H1 (cell line): ENCODE measurements around the gene HSD17B2. TPM values are rescaled to one million over a fixed set of nuclear protein-coding genes. Genes with fewer than 3 reads are reported as not detected.

Experiments used
- CTCF ChIA-PET: fragments of 300-600 bp; sonication (Branson Sonifier 250); formaldehyde crosslinking; loops from one replicate; lab custom pipeline; 2021; ENCODE audit not compliant: partially characterized antibody; lab: Charles Lee
- POLR2A ChIA-PET: fragments of 300-600 bp; sonication (Branson Sonifier 250); formaldehyde crosslinking; loops from one replicate; lab custom pipeline; 2021; ENCODE audit warnings: inconsistent platforms; ENCODE audit not compliant: partially characterized antibody; lab: Charles Lee
- DNase-seq, 2 experiments: peaks; one replicate each; pipeline versions ENCODE4 v3.0.0 to v3.0.0-alpha.2; 2010 to 2022; ENCODE audit warnings: low spot score in 2 of 2, low read depth in 1 of 2, mixed read lengths in 1 of 2
- FAIRE-seq: peaks from 2 replicates; lab custom pipeline; 2011; peaks lifted over from hg19 to GRCh38; lab: Jason Lieb, UNC
- H2AFZ ChIP-seq: 2 replicates; pipeline ENCODE4 v1.8.1; 2012; ENCODE audit warnings: low read length, inconsistent platforms
- H2AK5ac ChIP-seq: 2 replicates; pipeline ENCODE4 v1.6.1; 2013; ENCODE audit warnings: low read depth, low read length
- H2BK120ac ChIP-seq: replicated peaks from 2 replicates; pipeline ENCODE3; 2013; ENCODE audit warnings: low read depth, low read length, inconsistent platforms
- H2BK12ac ChIP-seq: 2 replicates; pipeline ENCODE4 v1.6.1; 2013; ENCODE audit warnings: low read depth, low read length
- H2BK15ac ChIP-seq: 2 replicates; pipeline ENCODE4 v1.6.1; 2013; ENCODE audit warnings: low read length
- H2BK20ac ChIP-seq: 2 replicates; pipeline ENCODE4 v1.6.1; 2013; ENCODE audit warnings: low read length
- H2BK5ac ChIP-seq: 2 replicates; pipeline ENCODE4 v1.6.1; 2013; ENCODE audit warnings: low read depth, low read length
- H3K14ac ChIP-seq: 2 replicates; pipeline ENCODE4 v1.6.1; 2013; ENCODE audit warnings: inconsistent platforms; ENCODE audit not compliant: insufficient read length
- H3K18ac ChIP-seq: 2 replicates; pipeline ENCODE4 v1.6.1; 2013; ENCODE audit warnings: low read length; ENCODE audit errors: extremely low read depth
- H3K23ac ChIP-seq: 2 replicates; pipeline ENCODE4 v1.6.1; 2013; ENCODE audit warnings: inconsistent platforms; ENCODE audit not compliant: insufficient read length
- H3K23me2 ChIP-seq: 2 replicates; pipeline ENCODE4 v1.6.1; 2013; ENCODE audit warnings: low read depth, low read length
- H3K27ac ChIP-seq: 2 replicates; pipeline ENCODE4 v1.6.1; 2011; ENCODE audit warnings: low read depth, low read length, inconsistent platforms
- H3K27me3 ChIP-seq, 4 experiments: replicated peaks in 1 of 4; 1 replicate in 1 of 4; 2 replicates in 3 of 4; pipeline versions ENCODE4 v1.6.1 to v1.8.1; 2011 to 2013; ENCODE audit warnings: low read length in 3 of 4, mild to moderate bottlenecking in 3 of 4, inconsistent platforms in 2 of 4, mixed read lengths in 2 of 4, moderate library complexity in 1 of 4; ENCODE audit not compliant: control insufficient read depth in 3 of 4, insufficient read depth in 3 of 4; ENCODE audit errors: extremely low read depth in 1 of 4
- H3K36me3 ChIP-seq, 4 experiments: 2 replicates each; pipeline versions ENCODE4 v1.6.1 to v1.8.1; 2011 to 2013; ENCODE audit warnings: mild to moderate bottlenecking in 4 of 4, low read length in 3 of 4, moderate library complexity in 2 of 4, control low read depth in 1 of 4, inconsistent platforms in 1 of 4; ENCODE audit not compliant: insufficient read depth in 4 of 4, control insufficient read depth in 2 of 4
- H3K4ac ChIP-seq: replicated peaks from 2 replicates; pipeline ENCODE3; 2013; ENCODE audit warnings: low read length, low read depth, mixed read lengths, inconsistent platforms; ENCODE audit not compliant: insufficient read length
- H3K4me1 ChIP-seq, 4 experiments: replicated peaks in 1 of 4; 1 replicate in 1 of 4; 2 replicates in 3 of 4; pipeline versions ENCODE4 v1.6.1 to v1.8.1; 2011 to 2013; ENCODE audit warnings: low read length in 3 of 4, inconsistent platforms in 2 of 4, mixed read lengths in 1 of 4; ENCODE audit not compliant: insufficient read depth in 4 of 4, control insufficient read depth in 3 of 4
- H3K4me2 ChIP-seq, 2 experiments: 2 replicates each; pipeline versions ENCODE4 v1.6.1 to v1.8.1; 2011 to 2013; ENCODE audit warnings: low read depth in 2 of 2, low read length in 2 of 2, control low read depth in 1 of 2, inconsistent platforms in 1 of 2, mild to moderate bottlenecking in 1 of 2; ENCODE audit not compliant: insufficient read depth in 1 of 2
- H3K4me3 ChIP-seq, 4 experiments: fragments of 200-600, 300-600 bp in 1 of 4; sonication (generic), shearing (Covaris generic), sonication (Bioruptor Twin) in 1 of 4; 2 replicates each; pipeline versions ENCODE4 v1.5.1 to v1.8.1; 2011 to 2016; ENCODE audit warnings: low read length in 4 of 4, low read depth in 3 of 4, control low read depth in 2 of 4, inconsistent platforms in 2 of 4, mild to moderate bottlenecking in 2 of 4, mixed read lengths in 1 of 4, moderate library complexity in 1 of 4; ENCODE audit not compliant: insufficient read depth in 2 of 4; ENCODE audit errors: extremely low read depth in 1 of 4
- H3K56ac ChIP-seq: replicated peaks from 2 replicates; pipeline ENCODE3; 2013; ENCODE audit warnings: low read depth, mild to moderate bottlenecking, mixed read lengths, low read length, inconsistent platforms; ENCODE audit not compliant: insufficient read length
- H3K79me1 ChIP-seq: 2 replicates; pipeline ENCODE4 v1.6.1; 2013; ENCODE audit warnings: low read depth, low read length, control low read depth
- H3K79me2 ChIP-seq, 2 experiments: 2 replicates each; pipeline versions ENCODE4 v1.6.1 to v1.8.1; 2012 to 2013; ENCODE audit warnings: low read length in 2 of 2, mild to moderate bottlenecking in 2 of 2, inconsistent platforms in 1 of 2; ENCODE audit not compliant: insufficient read depth in 2 of 2, control insufficient read depth in 1 of 2
- H3K9ac ChIP-seq, 4 experiments: replicated peaks in 1 of 4; 1 replicate in 1 of 4; 2 replicates in 3 of 4; pipeline versions ENCODE4 v1.6.1 to v1.8.1; 2011 to 2013; ENCODE audit warnings: low read depth in 3 of 4, low read length in 3 of 4, control low read depth in 2 of 4, mild to moderate bottlenecking in 2 of 4, moderate library complexity in 2 of 4, inconsistent platforms in 1 of 4; ENCODE audit errors: extremely low read depth in 1 of 4
- H3K9me3 ChIP-seq, 2 experiments: 2 replicates each; pipeline versions ENCODE4 v1.6.1 to v1.8.1; 2012 to 2013; ENCODE audit warnings: mild to moderate bottlenecking in 2 of 2, moderate library complexity in 2 of 2, control low read depth in 1 of 2, inconsistent platforms in 1 of 2, low read depth in 1 of 2, low read length in 1 of 2, mixed read lengths in 1 of 2; ENCODE audit not compliant: insufficient read depth in 2 of 2
- H4K20me1 ChIP-seq, 2 experiments: replicated peaks in 1 of 2; 2 replicates each; pipeline versions ENCODE3 to v1.8.1; 2011 to 2013; ENCODE audit warnings: inconsistent platforms in 2 of 2, low read length in 2 of 2, mild to moderate bottlenecking in 1 of 2; ENCODE audit not compliant: insufficient read depth in 2 of 2, control insufficient read depth in 1 of 2
- H4K5ac ChIP-seq: 2 replicates; pipeline ENCODE4 v1.6.1; 2013; ENCODE audit warnings: low read length, low read depth, mixed read lengths, inconsistent platforms; ENCODE audit not compliant: insufficient read length
- H4K8ac ChIP-seq: 2 replicates; pipeline ENCODE4 v1.8.0; 2013; ENCODE audit warnings: mild to moderate bottlenecking, moderate library complexity, low read length, inconsistent platforms; ENCODE audit not compliant: insufficient read depth; ENCODE audit errors: extremely low read depth
- H4K91ac ChIP-seq: replicated peaks from 2 replicates; pipeline ENCODE3; 2013; ENCODE audit warnings: low read length, mixed read lengths, inconsistent platforms; ENCODE audit not compliant: insufficient read length
- CBX5 ChIP-seq: fragments of 300-800, 300-1000 bp; sonication (generic); IDR thresholded peaks from 2 replicates; pipeline ENCODE4 v1.7.1; 2016; ENCODE audit warnings: antibody characterized with exemption, low read length, low read depth
- CTBP2 ChIP-seq: IDR thresholded peaks from 2 replicates; pipeline ENCODE4 v1.7.0; 2011; ENCODE audit warnings: borderline replicate concordance, mild to moderate bottlenecking, moderate library complexity, mixed read lengths, low read length; ENCODE audit not compliant: insufficient read depth, insufficient read length
- EZH2 ChIP-seq: fragments of 200-600 bp; sonication (generic); IDR thresholded peaks from 2 replicates; pipeline ENCODE4 v1.7.1; 2012; ENCODE audit warnings: low read depth, mild to moderate bottlenecking, moderate library complexity, low read length, inconsistent platforms; ENCODE audit not compliant: severe bottlenecking
- FOSL1 ChIP-seq: IDR thresholded peaks from 2 replicates; pipeline ENCODE4 v1.6.1; 2011; ENCODE audit warnings: mild to moderate bottlenecking, low read depth, low read length, moderate library complexity; ENCODE audit not compliant: insufficient read depth
- HDAC6 ChIP-seq: IDR thresholded peaks from one replicate; pipeline ENCODE4 v1.7.1; 2012; ENCODE audit warnings: low read depth, mild to moderate bottlenecking, inconsistent platforms, low read length, moderate library complexity
- KDM4A ChIP-seq: IDR thresholded peaks from one replicate; pipeline ENCODE4 v1.7.1; 2012; ENCODE audit warnings: low read depth, mild to moderate bottlenecking, moderate library complexity, low read length, inconsistent platforms; ENCODE audit not compliant: severe bottlenecking
- KDM5A ChIP-seq: fragments of 200-600 bp; IDR thresholded peaks from 2 replicates; pipeline ENCODE4 v1.7.1; 2012; ENCODE audit warnings: mild to moderate bottlenecking, low read length, inconsistent platforms, mixed read lengths
- RFX5 ChIP-seq: IDR thresholded peaks from 2 replicates; pipeline ENCODE4 v1.6.1; 2011; ENCODE audit warnings: low read depth, low read length, improper control_type of control experiment, borderline replicate concordance
- TCF12 ChIP-seq: IDR thresholded peaks from 2 replicates; pipeline ENCODE4 v1.6.1; 2011; ENCODE audit warnings: low read depth, mild to moderate bottlenecking, low read length
- WGBS, 2 experiments: shearing (Covaris generic) in 1 of 2; methylation state at CpG; one replicate each; pipeline versions ENCODE4 v1.1.6 to v1.1.7; 2013 to 2015; ENCODE audit warnings: low lambda C conversion rate in 2 of 2, mixed read lengths in 2 of 2, inconsistent platforms in 1 of 2, low coverage in 1 of 2, missing lambda C conversion rate in 1 of 2; ENCODE audit not compliant: insufficient replicate concordance in 2 of 2, insufficient coverage in 1 of 2, insufficient read length in 1 of 2; ENCODE audit errors: extremely low coverage in 1 of 2, missing lambda C conversion rate in 1 of 2; 5-methylcytosine and 5-hydroxymethylcytosine counted together
- polyA plus RNA-seq, 7 experiments: library from polyadenylated mRNA; depleted of rRNA in 3 of 7; stranded (reverse) in 5 of 7; unstranded in 2 of 7; fragments of >200 nt in 5 of 7; fragments of 200-250 nt in 2 of 7; gene quantifications; 1 replicate in 5 of 7; 2 replicates in 1 of 7; 4 replicates in 1 of 7; pipeline versions ENCODE4 v1.2.1 to v1.2.3, GENCODE V29; 2011 to 2013; ENCODE audit warnings: missing spikeins in 2 of 7, mixed read lengths in 2 of 7
- total RNA-seq: library from RNA; stranded (reverse); fragmentation: NEBNext Ultra II Directional; extraction: Animal tissue kit (Norgen Biotek cat#: 25700); gene quantifications from 2 replicates; pipeline ENCODE4 v1.2.1, GENCODE V29; 2021

Gene HSD17B2
- total and polyA plus RNA-seq, 2 of the 8 experiments (the other 6 are each of a cell fraction or from before 2014, with no cell fraction given): not detected

DNA sequence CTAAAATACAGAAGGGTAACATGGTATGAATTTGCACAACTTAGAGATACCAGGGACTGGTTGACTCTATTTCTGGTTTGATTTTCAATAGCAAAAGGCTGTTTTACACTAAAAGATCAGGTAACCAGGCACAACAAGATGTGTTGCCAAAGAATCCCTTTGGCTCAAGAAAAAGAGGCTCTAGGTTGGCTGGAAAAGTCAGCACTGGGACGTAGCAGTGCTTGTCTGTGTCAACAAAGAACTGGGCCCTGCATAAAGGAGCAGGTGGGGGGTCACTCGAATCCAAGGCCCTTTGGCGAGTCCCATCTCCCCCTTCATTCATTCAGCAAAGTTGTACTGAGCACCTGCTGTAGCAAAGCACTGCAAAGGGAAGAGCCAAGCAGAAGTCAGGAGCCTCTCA lies 42.2 kb upstream of the HSD17B2 start:
- H3K36me3 ChIP-seq: no peaks in the 10 kb centered on the region
- H2BK20ac ChIP-seq: no peak overlapping the region
- H3K4me2 ChIP-seq: no peak overlapping the region
- DNase-seq (no peak), FAIRE-seq (no peak)
- TF ChIP-seq EZH2 (no peak), RFX5 (no peak), TCF12 (no peak), CTBP2 (no peak), CBX5 (no peak), KDM4A (no peak), HDAC6 (no peak), FOSL1 (no peak), KDM5A (no peak)
- no peak overlapping the region for H2BK12ac ChIP-seq
- H2AK5ac ChIP-seq: no peak overlapping the region
- no peak overlapping the region for H4K5ac ChIP-seq
- H3K4me1 ChIP-seq: peaks cover 0 to 7% (median 0%) of the 10 kb centered on the region in 4 experiments; a peak in 2 of 7 replicates
- H3K4ac ChIP-seq: no peak overlapping the region
- no peaks in the 10 kb centered on the region for H4K20me1 ChIP-seq
- H3K4me3 ChIP-seq: no peak overlapping the region
- WGBS, 2 experiments: 81% methylated on average over 3 of the region's 3 CpGs; no CpG with 5 or more reads in 1 of the 2 experiments
- H2AFZ ChIP-seq: 0 out of 2 replicates have a peak overlapping the region, but pooled peaks have one; percentile 13
- H2BK15ac ChIP-seq: no peak overlapping the region
- H2BK5ac ChIP-seq: no peak overlapping the region
- H4K8ac ChIP-seq: no peak overlapping the region
- H4K91ac ChIP-seq: no peak overlapping the region
- no peak overlapping the region for H3K14ac ChIP-seq
- H3K79me1 ChIP-seq: no peaks in the 10 kb centered on the region
- no peak overlapping the region for H3K56ac ChIP-seq
- H3K27me3 ChIP-seq: no peaks in the 10 kb centered on the region
- no peaks in the 10 kb centered on the region for H3K23me2 ChIP-seq
- H2BK120ac ChIP-seq: no peak overlapping the region
- POLR2A ChIA-PET: no interaction called here
- no peak overlapping the region for H3K23ac ChIP-seq
- no peak overlapping the region for H3K27ac ChIP-seq
- H3K9ac ChIP-seq: no peak overlapping the region
- H3K9me3 ChIP-seq: no peaks in the 10 kb centered on the region
- CTCF ChIA-PET: interaction anchor here (2.4 to 6.7 kb wide), 2 partner anchors 10 to 52 kb away, joined by 5 to 34 read pairs; no protein-coding TSS in a partner anchor
- no peak overlapping the region for H3K18ac ChIP-seq
- no peaks in the 10 kb centered on the region for H3K79me2 ChIP-seq
